ENCODE results near the gene CDK19.

CDK19 gene

GRCh38 chr6:110621061-110621460 lies 194.2 kb downstream of the CDK19 start:
- Histone ChIP-seq H3K9me3 (ENCODE audit: control insufficient read depth in 5 of 5, low read length in 5 of 5) (no peaks in the 10 kb centered on the region), H3K4me3 (ENCODE audit: low read depth in 1 of 5, low read length in 5 of 5) (no peak overlapping the region), H3K4me1 (ENCODE audit: control insufficient read depth in 5 of 5, insufficient read depth in 5 of 5, low read length in 5 of 5) (peaks cover 0 to 6% (median 0%) of the 10 kb centered on the region in 5 donors), H3K36me3 (ENCODE audit: control insufficient read depth in 5 of 5, insufficient read depth in 5 of 5, low read length in 5 of 5) (peaks cover 15 to 30% (median 24%) of the 10 kb centered on the region in 5 donors), H3K27me3 (ENCODE audit: control insufficient read depth in 5 of 5, insufficient read depth in 4 of 5, low read length in 5 of 5) (no peaks in the 10 kb centered on the region), H3K27ac (ENCODE audit: low read depth, low read length) (no peak overlapping the region), H3K9ac (ENCODE audit: low read length in 5 of 5) (no peak overlapping the region)

- Histone ChIP-seq H3K4me1 (ENCODE audit: control insufficient read depth in 5 of 5, insufficient read depth in 5 of 5, low read length in 5 of 5) (peaks cover 0 to 6% (median 0%) of the 10 kb centered on the region in 5 donors), H3K9ac (ENCODE audit: low read length in 5 of 5) (no peak overlapping the region), H3K27ac (ENCODE audit: low read depth, low read length) (no peak overlapping the region), H3K9me3 (ENCODE audit: control insufficient read depth in 5 of 5, low read length in 5 of 5) (no peaks in the 10 kb centered on the region), H3K36me3 (ENCODE audit: control insufficient read depth in 5 of 5, insufficient read depth in 5 of 5, low read length in 5 of 5) (peaks cover 15 to 30% (median 24%) of the 10 kb centered on the region in 5 donors), H3K4me3 (ENCODE audit: low read depth in 1 of 5, low read length in 5 of 5) (no peak overlapping the region), H3K27me3 (ENCODE audit: control insufficient read depth in 5 of 5, insufficient read depth in 4 of 5, low read length in 5 of 5) (no peaks in the 10 kb centered on the region)
Observed at GRCh38 chr6:110620065-110620464, 195.2 kb downstream of the CDK19 start.

- Histone ChIP-seq H3K36me3 (ENCODE audit: control insufficient read depth in 5 of 5, insufficient read depth in 5 of 5, low read length in 5 of 5) (peaks cover 15 to 33% (median 27%) of the 10 kb centered on the region in 5 donors), H3K27ac (ENCODE audit: low read depth, low read length) (no peak overlapping the region), H3K9ac (ENCODE audit: low read length in 5 of 5) (no peak overlapping the region)
Observed at GRCh38 chr6:110619275-110619908, 195.9 kb downstream of the CDK19 start.

GRCh38 chr6:110618591-110619267 lies 196.5 kb downstream of the CDK19 start:
- Histone ChIP-seq H3K36me3 (ENCODE audit: control insufficient read depth in 5 of 5, insufficient read depth in 5 of 5, low read length in 5 of 5) (peaks cover 18 to 39% (median 31%) of the 10 kb centered on the region in 5 donors), H3K27ac (ENCODE audit: low read depth, low read length) (no peak overlapping the region), H3K9ac (ENCODE audit: low read length in 5 of 5) (no peak overlapping the region), H3K27me3 (ENCODE audit: control insufficient read depth in 5 of 5, insufficient read depth in 4 of 5, low read length in 5 of 5) (no peaks in the 10 kb centered on the region), H3K4me3 (ENCODE audit: low read depth in 1 of 5, low read length in 5 of 5) (no peak overlapping the region), H3K4me1 (ENCODE audit: control insufficient read depth in 5 of 5, insufficient read depth in 5 of 5, low read length in 5 of 5) (peaks cover 0 to 6% (median 0%) of the 10 kb centered on the region in 5 donors), H3K9me3 (ENCODE audit: control insufficient read depth in 5 of 5, low read length in 5 of 5) (no peaks in the 10 kb centered on the region)

More at GRCh38 chr6:110619275-110619908, 195.9 kb downstream of the CDK19 start:
- H3K4me3 ChIP-seq (ENCODE audit: low read depth in 1 of 5, low read length in 5 of 5) = no peak overlapping the region
- H3K9me3 ChIP-seq (ENCODE audit: control insufficient read depth in 5 of 5, low read length in 5 of 5) = no peaks in the 10 kb centered on the region
- H3K4me1 ChIP-seq (ENCODE audit: control insufficient read depth in 5 of 5, insufficient read depth in 5 of 5, low read length in 5 of 5) = peaks cover 0 to 6% (median 0%) of the 10 kb centered on the region in 5 donors
- no peaks in the 10 kb centered on the region for H3K27me3 ChIP-seq (ENCODE audit: control insufficient read depth in 5 of 5, insufficient read depth in 4 of 5, low read length in 5 of 5)

GRCh38 chr6:110617057-110617456 lies 198.2 kb downstream of the CDK19 start:
- peaks cover 15 to 36% (median 21%) of the 10 kb centered on the region in 5 donors for H3K36me3 ChIP-seq (ENCODE audit: control insufficient read depth in 5 of 5, insufficient read depth in 5 of 5, low read length in 5 of 5)
- no peak overlapping the region for H3K9ac ChIP-seq (ENCODE audit: low read length in 5 of 5)
- H3K27me3 ChIP-seq (ENCODE audit: control insufficient read depth in 5 of 5, insufficient read depth in 4 of 5, low read length in 5 of 5) = no peaks in the 10 kb centered on the region
- peaks cover 0 to 6% (median 0%) of the 10 kb centered on the region in 5 donors for H3K4me1 ChIP-seq (ENCODE audit: control insufficient read depth in 5 of 5, insufficient read depth in 5 of 5, low read length in 5 of 5)
- no peak overlapping the region for H3K27ac ChIP-seq (ENCODE audit: low read depth, low read length)
- no peaks in the 10 kb centered on the region for H3K9me3 ChIP-seq (ENCODE audit: control insufficient read depth in 5 of 5, low read length in 5 of 5)
- H3K4me3 ChIP-seq (ENCODE audit: low read depth in 1 of 5, low read length in 5 of 5) = no peak overlapping the region

DNA sequence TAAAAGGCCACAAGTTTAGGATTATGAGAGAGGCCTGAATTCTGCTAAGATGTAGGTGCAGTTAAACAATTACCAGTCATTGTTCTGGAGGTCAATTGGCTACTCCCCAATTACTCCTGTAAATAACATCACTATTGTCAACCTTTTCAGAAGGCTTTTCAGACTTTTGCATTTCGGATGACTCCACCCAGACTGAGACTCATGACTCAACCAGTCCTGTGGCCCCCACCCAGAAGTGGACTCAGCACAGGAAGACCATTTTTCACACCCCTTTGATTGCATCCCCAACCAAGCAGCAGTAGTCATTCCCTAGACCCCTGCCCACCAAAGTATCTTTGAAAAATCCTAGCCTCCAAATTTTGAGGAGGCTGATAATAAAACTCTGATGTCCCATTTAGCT lies 199.5 kb downstream of the CDK19 start:
- peaks cover 7 to 24% (median 9%) of the 10 kb centered on the region in 5 donors for H3K36me3 ChIP-seq (ENCODE audit: control insufficient read depth in 5 of 5, insufficient read depth in 5 of 5, low read length in 5 of 5)
- peaks cover 0 to 6% (median 0%) of the 10 kb centered on the region in 5 donors for H3K4me1 ChIP-seq (ENCODE audit: control insufficient read depth in 5 of 5, insufficient read depth in 5 of 5, low read length in 5 of 5)
- no peaks in the 10 kb centered on the region for H3K9me3 ChIP-seq (ENCODE audit: control insufficient read depth in 5 of 5, low read length in 5 of 5)
- H3K4me3 ChIP-seq (ENCODE audit: low read depth in 1 of 5, low read length in 5 of 5) = no peak overlapping the region
- H3K27me3 ChIP-seq (ENCODE audit: control insufficient read depth in 5 of 5, insufficient read depth in 4 of 5, low read length in 5 of 5) = no peaks in the 10 kb centered on the region
- no peak overlapping the region for H3K27ac ChIP-seq (ENCODE audit: low read depth, low read length)
- H3K9ac ChIP-seq (ENCODE audit: low read length in 5 of 5) = no peak overlapping the region

GRCh38 chr6:110614586-110614985 lies 200.7 kb downstream of the CDK19 start:
- Histone ChIP-seq H3K9me3 (ENCODE audit: control insufficient read depth in 5 of 5, low read length in 5 of 5) (no peaks in the 10 kb centered on the region), H3K9ac (ENCODE audit: low read length in 5 of 5) (no peak overlapping the region), H3K36me3 (ENCODE audit: control insufficient read depth in 5 of 5, insufficient read depth in 5 of 5, low read length in 5 of 5) (peaks cover 7 to 22% (median 9%) of the 10 kb centered on the region in 5 donors), H3K27me3 (ENCODE audit: control insufficient read depth in 5 of 5, insufficient read depth in 4 of 5, low read length in 5 of 5) (no peaks in the 10 kb centered on the region), H3K4me1 (ENCODE audit: control insufficient read depth in 5 of 5, insufficient read depth in 5 of 5, low read length in 5 of 5) (peaks cover 0 to 6% (median 0%) of the 10 kb centered on the region in 5 donors), H3K27ac (ENCODE audit: low read depth, low read length) (no peak overlapping the region), H3K4me3 (ENCODE audit: low read depth in 1 of 5, low read length in 5 of 5) (no peak overlapping the region)

- peaks cover 0 to 6% (median 0%) of the 10 kb centered on the region in 5 donors for H3K4me1 ChIP-seq (ENCODE audit: control insufficient read depth in 5 of 5, insufficient read depth in 5 of 5, low read length in 5 of 5)
- H3K9ac ChIP-seq (ENCODE audit: low read length in 5 of 5) = no peak overlapping the region
- no peak overlapping the region for H3K27ac ChIP-seq (ENCODE audit: low read depth, low read length)
- H3K9me3 ChIP-seq (ENCODE audit: control insufficient read depth in 5 of 5, low read length in 5 of 5) = no peaks in the 10 kb centered on the region
- no peak overlapping the region for H3K4me3 ChIP-seq (ENCODE audit: low read depth in 1 of 5, low read length in 5 of 5)
- H3K36me3 ChIP-seq (ENCODE audit: control insufficient read depth in 5 of 5, insufficient read depth in 5 of 5, low read length in 5 of 5) = peaks cover 7 to 18% (median 9%) of the 10 kb centered on the region in 5 donors
- H3K27me3 ChIP-seq (ENCODE audit: control insufficient read depth in 5 of 5, insufficient read depth in 4 of 5, low read length in 5 of 5) = no peaks in the 10 kb centered on the region
Observed at GRCh38 chr6:110614106-110614505, 201.2 kb downstream of the CDK19 start.

DNA sequence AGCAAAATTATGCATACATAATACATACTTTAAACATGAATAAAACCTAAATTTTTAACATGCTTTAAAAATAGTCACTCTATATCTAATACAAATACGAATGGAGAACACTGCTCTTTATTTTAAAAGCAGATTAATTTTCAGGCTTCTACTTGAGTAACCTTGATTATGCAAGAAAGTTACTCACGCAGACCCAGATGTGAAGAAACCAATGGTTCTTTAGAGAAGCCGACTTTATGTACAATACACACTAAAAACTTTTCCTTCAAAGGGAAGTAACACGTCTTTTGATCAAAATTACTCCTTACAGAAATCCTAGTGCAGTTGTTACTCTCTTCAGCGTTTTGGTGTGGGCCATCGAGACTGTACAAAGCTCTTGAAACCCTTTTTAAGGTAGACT lies 201.9 kb downstream of the CDK19 start:
- Histone ChIP-seq H3K36me3 (ENCODE audit: control insufficient read depth in 5 of 5, insufficient read depth in 5 of 5, low read length in 5 of 5) (peaks cover 7 to 18% (median 9%) of the 10 kb centered on the region in 5 donors), H3K27me3 (ENCODE audit: control insufficient read depth in 5 of 5, insufficient read depth in 4 of 5, low read length in 5 of 5) (no peaks in the 10 kb centered on the region), H3K4me1 (ENCODE audit: control insufficient read depth in 5 of 5, insufficient read depth in 5 of 5, low read length in 5 of 5) (peaks cover 0 to under 1% (median 0%) of the 10 kb centered on the region in 5 donors), H3K9ac (ENCODE audit: low read length in 5 of 5) (no peak overlapping the region), H3K9me3 (ENCODE audit: control insufficient read depth in 5 of 5, low read length in 5 of 5) (no peaks in the 10 kb centered on the region), H3K27ac (ENCODE audit: low read depth, low read length) (no peak overlapping the region), H3K4me3 (ENCODE audit: low read depth in 1 of 5, low read length in 5 of 5) (no peak overlapping the region)

DNA sequence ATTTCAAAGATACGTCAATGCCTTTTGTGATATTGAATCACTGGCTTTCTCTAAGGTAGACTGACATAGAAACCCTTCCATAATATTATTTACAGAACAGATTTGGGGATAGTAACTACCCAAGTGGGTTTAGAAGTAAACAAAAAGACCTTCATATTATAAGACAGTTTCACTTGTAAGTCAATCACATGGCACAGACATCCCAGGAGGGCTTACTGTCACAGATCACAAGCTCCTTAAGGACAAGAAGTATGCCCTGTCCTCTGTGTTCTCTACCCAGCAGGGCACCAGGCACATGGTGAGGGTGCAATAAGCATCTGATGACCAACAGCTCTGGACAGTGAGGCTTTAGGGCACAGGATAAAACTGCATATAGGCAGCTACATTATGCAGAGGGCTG lies 203.0 kb downstream of the CDK19 start:
- no peak overlapping the region for H3K27ac ChIP-seq (ENCODE audit: low read depth, low read length)
- H3K9me3 ChIP-seq (ENCODE audit: control insufficient read depth in 5 of 5, low read length in 5 of 5) = no peaks in the 10 kb centered on the region
- H3K4me3 ChIP-seq (ENCODE audit: low read depth in 1 of 5, low read length in 5 of 5) = no peak overlapping the region
- peaks cover 7 to 18% (median 9%) of the 10 kb centered on the region in 5 donors for H3K36me3 ChIP-seq (ENCODE audit: control insufficient read depth in 5 of 5, insufficient read depth in 5 of 5, low read length in 5 of 5)
- no peaks in the 10 kb centered on the region for H3K27me3 ChIP-seq (ENCODE audit: control insufficient read depth in 5 of 5, insufficient read depth in 4 of 5, low read length in 5 of 5)
- H3K9ac ChIP-seq (ENCODE audit: low read length in 5 of 5) = no peak overlapping the region
- no peaks in the 10 kb centered on the region for H3K4me1 ChIP-seq (ENCODE audit: control insufficient read depth in 5 of 5, insufficient read depth in 5 of 5, low read length in 5 of 5)
